G401.6 (cell line): ENCODE measurements around the gene KIAA1328.
"Not testable (repeated sequence)": the region's sequence is repeated elsewhere in the genome, so short reads cannot be mapped to it uniquely, and the experiment has no call there.

Experiments used
- FAIRE-seq: peaks from 2 replicates; lab custom pipeline; 2012; peaks lifted over from hg19 to GRCh38; lab: Jason Lieb, UNC

Gene KIAA1328

DNA sequence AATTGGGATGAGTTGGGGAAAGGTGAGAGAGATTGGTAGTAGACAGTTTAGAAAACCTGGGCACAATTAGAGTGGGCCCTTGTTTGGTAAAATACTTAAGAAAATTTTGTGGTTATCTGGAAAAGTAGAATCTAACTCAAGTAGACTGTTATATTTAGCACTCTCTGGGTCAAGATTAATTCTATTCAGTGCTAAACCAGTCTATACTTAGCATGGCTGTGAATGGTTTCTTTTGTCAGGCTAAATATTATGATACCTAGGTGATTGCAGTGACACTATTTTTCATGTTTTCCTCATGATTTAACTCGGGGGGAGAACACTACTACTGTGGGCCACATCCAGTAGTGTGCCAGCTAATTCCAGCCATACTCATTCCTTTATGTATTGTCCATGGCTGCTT lies 58.9 kb downstream of the KIAA1328 start:
- no peak for FAIRE-seq

GRCh38 chr18:36888778-36889177 lies 59.9 kb downstream of the KIAA1328 start:
- FAIRE-seq: peak; percentile 25

GRCh38 chr18:36889321-36889720 lies 60.4 kb downstream of the KIAA1328 start:
- no peak for FAIRE-seq

DNA sequence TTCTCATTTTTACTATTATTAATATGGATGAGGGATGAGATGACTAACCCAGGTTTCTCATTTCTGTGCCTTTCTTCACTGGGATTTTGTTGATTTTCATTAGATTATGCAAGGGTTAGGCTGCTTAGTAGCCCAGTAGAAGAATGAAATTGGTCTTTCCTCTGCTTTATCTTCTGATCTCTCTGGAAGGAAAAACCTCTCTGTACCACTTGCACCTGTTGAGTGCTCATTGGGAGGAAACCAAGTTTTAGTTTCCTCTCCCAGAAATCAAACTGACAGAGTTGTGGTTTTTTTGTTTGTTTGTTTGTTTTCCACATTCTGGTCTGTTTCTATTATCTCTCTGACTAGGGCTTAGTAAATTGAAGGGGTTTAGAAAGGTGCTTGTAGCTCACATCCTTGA lies 60.8 kb downstream of the KIAA1328 start:
- FAIRE-seq: no peak

DNA sequence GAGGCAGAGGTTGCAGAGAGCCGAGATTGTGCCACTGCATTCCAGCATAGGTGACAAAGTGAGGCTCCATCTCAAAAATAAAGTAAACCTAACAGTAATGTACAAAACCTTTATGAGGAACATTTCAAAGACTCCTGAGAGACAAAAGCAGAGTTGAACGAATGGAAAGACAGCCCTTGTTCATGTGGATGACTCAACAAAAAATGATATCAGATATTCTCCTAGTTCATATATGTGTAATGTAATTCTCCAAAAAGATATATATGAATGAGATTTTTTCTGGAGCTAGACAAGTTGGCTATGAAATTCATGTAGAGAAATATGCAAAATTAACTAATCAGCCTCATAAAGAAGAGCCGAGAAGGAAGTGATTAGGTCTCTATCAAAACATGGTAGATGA lies 61.7 kb downstream of the KIAA1328 start:
- FAIRE-seq: no peak

DNA sequence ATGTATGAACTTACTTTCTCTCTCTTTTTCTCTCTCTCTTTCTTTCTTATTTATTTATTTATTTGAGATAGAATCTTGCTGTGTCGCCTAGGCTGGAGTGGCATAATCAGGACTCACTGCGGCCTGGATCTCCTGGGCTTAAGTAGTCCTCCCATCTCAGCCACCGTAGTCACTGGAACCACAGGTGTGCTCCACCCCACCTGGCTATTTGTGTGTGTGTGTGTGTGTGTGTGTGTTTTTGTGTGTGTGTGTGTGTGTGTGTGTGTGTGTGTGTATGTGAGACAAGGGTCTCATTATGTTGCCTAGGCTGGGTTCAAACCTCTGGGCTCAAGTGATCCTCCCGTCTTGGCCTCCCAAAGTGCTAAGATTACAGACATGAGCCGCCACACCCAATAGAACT lies 64.3 kb downstream of the KIAA1328 start:
- no peak for FAIRE-seq

GRCh38 chr18:36895606-36896005 lies 66.7 kb downstream of the KIAA1328 start:
- FAIRE-seq: no peak

DNA sequence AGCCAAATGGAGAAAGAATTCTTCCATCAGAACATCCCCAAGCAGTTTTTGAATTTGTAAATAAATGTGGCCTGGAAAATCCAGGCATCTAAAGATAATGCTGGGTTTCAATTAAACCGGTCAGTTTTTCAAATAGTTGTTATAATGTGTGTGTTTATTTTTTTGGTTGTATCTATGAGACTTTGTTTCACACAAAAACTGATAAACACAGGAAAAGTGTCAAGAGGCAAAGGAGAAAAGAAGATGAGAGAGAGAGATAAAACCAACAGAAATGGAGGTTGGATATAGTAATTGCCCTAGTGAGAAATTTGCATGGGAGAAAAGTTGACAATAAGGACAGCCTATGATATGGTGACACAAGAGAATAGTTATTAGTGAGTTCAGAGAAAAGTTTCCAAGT lies 68.3 kb downstream of the KIAA1328 start:
- no peak for FAIRE-seq

DNA sequence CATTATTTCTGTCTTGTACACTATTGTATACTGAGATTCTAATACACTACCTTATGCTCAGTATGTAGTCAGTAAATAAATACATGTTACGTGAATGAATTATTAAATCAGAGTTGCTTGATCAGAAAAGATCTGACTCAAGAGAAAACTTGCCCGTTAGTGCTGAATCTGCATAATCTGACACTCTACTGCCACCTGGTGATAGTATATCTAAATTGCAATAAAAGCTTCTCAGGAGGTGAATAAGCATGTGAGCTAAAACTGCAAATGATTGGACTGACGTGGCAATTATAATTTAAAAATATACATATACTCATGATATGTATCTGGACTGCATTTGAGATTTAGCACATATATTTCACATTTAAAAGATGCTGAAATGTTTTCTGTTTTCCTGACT lies 70.4 kb downstream of the KIAA1328 start:
- FAIRE-seq: peak; percentile 13

DNA sequence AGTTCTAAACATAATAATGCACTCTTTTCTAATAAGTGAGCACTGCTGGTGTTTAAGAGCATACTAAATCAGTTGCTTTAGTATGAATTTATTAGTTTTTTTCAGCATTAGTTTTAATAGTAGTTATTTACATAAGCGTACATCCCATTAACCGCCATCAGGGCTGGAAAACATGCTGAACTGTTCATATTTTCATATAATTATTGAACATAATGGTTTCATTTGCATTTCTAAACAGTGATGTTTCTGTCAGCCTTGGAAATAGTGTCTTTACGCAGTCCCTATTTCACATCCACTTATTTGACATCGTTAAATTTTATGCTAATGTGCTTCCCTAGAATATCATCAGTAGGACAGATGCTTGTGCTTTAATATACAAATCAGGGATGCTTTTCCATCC lies 71.5 kb downstream of the KIAA1328 start:
- no peak for FAIRE-seq

- no peak for FAIRE-seq
Observed at GRCh38 chr18:36901277-36901701, 72.4 kb downstream of the KIAA1328 start.

- no peak for FAIRE-seq
Observed at GRCh38 chr18:36903215-36903928, 74.4 kb downstream of the KIAA1328 start.

DNA sequence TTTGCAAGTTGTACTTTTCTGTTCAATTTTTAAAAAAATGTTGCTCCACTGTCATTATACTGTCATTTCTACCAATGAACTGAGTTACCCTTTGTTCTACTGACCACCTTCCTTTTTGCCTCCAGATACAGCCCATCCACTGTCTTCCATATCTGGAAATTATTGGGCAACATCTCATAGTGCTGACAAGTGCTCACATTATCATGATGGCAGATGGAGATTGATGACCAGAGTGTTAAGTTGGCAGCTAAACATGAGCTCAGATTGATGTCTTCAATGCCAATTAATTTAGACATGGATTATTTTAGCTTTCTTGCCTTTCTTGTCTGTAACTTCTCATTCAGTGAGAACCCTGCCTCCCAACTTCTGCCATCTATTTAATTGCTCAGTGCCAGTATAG lies 76.6 kb downstream of the KIAA1328 start:
- no peak for FAIRE-seq

GRCh38 chr18:36909282-36909681 lies 80.4 kb downstream of the KIAA1328 start:
- FAIRE-seq: not testable (repeated sequence)

DNA sequence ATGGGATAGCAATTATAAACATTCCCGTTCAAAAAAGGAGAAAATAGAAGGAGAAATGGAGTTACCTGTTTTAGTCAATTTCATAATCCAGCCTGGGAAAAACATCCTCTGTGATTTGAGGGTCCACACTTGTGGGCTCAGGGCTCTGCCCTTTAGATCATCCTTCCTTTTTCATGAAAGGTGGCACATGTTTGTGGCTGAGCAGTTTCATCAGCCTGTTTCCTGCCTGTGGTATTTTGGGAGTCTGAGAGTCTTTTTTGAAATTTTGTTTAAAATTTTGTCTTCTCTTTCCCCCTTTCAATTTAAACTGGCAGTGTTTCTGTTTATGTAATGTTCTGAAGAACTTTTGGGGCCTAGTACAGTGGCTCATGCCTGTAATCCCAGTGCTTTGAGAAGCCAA lies 84.0 kb downstream of the KIAA1328 start:
- FAIRE-seq: no peak

DNA sequence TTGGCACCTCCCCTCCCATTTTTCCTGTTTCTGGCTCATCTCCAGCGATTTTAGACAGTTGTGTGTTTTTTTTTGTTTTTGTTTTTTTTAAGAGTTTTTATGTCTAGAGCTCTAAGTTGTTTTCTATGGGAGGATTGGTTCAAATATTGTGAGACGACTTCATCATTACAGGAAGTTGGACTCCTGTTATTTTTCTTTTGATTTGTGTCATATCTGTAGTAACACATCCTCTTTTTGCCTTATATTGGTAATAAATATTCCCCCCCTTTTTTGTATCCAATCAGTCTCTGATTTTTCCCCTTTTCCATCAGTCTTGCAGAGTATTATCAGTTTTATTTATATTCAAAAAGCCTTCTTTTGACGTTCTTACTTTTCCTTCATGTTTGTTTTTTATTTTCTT lies 89.0 kb downstream of the KIAA1328 start:
- no peak for FAIRE-seq

DNA sequence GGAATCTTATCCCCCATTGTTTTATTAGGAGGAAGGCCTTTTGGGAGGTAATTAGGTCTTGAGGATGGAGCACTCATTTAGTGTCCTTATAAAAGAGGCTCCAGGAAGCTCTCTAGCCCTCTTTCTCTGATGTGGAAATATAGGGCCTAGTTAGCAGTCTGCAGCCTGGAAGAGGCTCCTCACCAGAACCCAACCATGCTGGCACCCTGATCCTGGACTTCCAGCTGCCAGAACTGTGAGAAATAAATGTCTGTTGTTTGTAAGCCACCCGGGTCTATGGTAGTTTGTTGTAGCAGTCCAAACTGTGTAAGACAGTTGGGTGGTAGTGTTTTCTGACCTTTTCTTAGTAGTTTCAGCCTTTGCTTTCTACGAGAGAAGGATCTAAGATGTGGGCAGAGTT lies 100.7 kb downstream of the KIAA1328 start:
- no peak for FAIRE-seq

DNA sequence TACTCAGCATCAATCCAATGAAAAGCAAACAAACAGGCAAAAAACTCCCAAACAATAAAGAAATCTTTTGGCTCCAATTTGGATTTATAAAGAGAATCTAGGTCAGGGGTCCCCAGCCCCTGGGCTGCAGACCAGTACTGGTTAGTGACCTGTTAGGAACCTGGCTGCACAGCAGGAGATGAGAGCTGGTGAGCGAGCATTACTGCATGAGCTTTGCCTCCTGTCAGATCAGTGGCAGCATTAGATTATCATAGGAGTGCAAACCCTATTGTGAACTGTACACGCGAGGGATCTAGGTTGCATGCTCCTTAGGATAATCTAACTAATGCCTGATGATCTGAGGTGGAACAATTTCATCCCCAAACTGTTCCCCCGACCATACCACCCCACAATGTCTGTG lies 102.2 kb downstream of the KIAA1328 start:
- no peak for FAIRE-seq

DNA sequence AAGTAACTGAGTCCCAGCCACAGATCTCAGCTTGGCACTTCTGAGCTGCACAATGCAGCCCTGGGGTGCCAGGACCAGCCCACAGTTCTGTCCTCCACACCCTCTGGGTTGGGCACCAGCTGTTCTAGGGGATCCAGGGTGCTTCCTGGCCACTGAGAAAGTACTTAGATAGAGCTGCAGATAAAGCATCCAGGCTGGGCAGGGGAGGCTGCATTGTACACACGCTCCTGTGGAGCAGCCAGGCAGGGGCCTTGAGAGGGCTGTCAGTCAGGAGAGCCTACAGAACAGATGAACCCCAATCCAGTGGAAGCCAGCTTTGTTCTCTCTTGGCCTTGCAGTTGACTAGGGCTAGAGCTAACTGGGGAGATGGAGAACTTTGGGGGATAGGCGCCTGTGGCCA lies 104.6 kb downstream of the KIAA1328 start:
- FAIRE-seq: no peak

DNA sequence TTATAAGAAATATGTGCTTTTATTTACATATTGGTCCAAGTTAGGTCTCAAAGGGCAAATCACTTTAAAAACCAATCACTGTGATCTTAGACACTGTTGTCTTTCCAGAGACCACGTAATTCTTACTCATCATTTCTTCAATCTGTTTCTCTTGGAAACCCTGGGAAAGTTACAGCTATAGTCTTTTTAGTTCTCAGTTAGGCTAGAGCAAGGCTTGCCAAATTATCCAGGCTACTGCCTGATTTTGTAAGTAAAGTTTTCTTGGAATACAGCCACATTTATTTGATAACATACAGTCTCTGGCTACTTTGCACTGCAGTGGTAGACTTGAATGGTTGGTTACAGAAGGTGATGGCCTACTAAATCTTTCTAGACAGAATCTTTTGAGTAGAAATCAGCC lies 106.0 kb downstream of the KIAA1328 start:
- FAIRE-seq: no peak

GRCh38 chr18:36942264-36942663 lies 113.3 kb downstream of the KIAA1328 start:
- peak; percentile 82 for FAIRE-seq

DNA sequence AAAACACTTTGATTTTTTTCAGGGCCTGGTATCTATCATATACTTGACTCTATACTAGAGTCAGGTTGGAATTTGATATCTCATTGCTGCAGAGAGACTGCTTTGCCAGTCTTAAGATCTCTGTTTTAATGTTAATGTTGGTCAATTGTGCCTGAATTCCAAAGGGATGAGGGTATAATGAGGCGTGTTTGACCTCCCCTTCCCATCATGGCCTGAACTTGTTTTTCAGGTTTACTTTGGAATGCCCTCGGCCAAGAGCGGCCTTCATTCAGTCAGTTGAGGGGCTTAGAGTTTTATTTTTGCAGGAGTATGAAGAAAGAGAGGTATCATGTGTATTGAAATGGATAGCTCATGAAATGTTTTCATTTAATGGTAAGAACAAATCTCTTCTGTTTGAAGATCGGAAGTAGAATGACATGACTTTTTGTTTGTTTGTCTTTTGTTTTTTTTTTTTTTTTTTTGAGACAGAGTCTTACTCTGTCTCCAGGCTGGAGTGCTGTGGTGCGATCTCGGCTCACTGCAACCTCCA lies 119.0 kb downstream of the KIAA1328 start:
- no peak for FAIRE-seq

GRCh38 chr18:36950282-36950681 lies 121.4 kb downstream of the KIAA1328 start:
- no peak for FAIRE-seq

GRCh38 chr18:36950960-36951359 lies 122.0 kb downstream of the KIAA1328 start:
- no peak for FAIRE-seq
